Endothelial cell of umbilical vein (primary cell): Measurements from ENCODE around the gene ZMPSTE24. TPM values are rescaled to one million over a fixed set of nuclear protein-coding genes. Genes with fewer than 3 reads are reported as not detected.

Experiments used
- BruUV-seq: library from RNA; stranded (reverse); fragments of 400-500 nt; replicated peaks from 2 replicates; lab custom pipeline; 2021; lab: Mats Ljungman, UMichigan
- CTCF ChIA-PET: fragments of 300-600, 350-600 bp; sonication (Branson Sonifier 250); formaldehyde crosslinking; loops from one replicate; lab custom pipeline; 2021; ENCODE audit warnings: antibody characterized with exemption, inconsistent platforms; lab: Charles Lee
- POLR2A ChIA-PET: fragments of 300-600, 350-600 bp; sonication (Branson Sonifier 250); formaldehyde crosslinking; loops from one replicate; lab custom pipeline; 2021; ENCODE audit warnings: antibody characterized with exemption, inconsistent platforms; lab: Charles Lee
- DNase-seq: peaks from one replicate; pipeline ENCODE4 v3.0.0-alpha.2; 2011; ENCODE audit warnings: low read depth, low spot score
- FAIRE-seq: peaks from 2 replicates; lab custom pipeline; 2011; peaks lifted over from hg19 to GRCh38; lab: Jason Lieb, UNC
- H2AFZ ChIP-seq: 2 replicates; pipeline ENCODE4 v1.6.0; 2012; ENCODE audit warnings: low read depth, low read length, control low read depth, inconsistent platforms
- H3K27ac ChIP-seq: 2 replicates; pipeline ENCODE4 v1.5.1; 2011; ENCODE audit warnings: low read depth, mild to moderate bottlenecking, control low read depth, low read length, moderate library complexity; ENCODE audit not compliant: insufficient read depth
- H3K27me3 ChIP-seq, 2 experiments: 2 replicates each; pipeline versions ENCODE4 v1.6.0 to v1.6.1; 2011; ENCODE audit warnings: low read length in 2 of 2, mixed read lengths in 1 of 2; ENCODE audit not compliant: control insufficient read depth in 2 of 2, insufficient read depth in 2 of 2
- H3K36me3 ChIP-seq, 2 experiments: 2 replicates in 1 of 2; 3 replicates in 1 of 2; pipeline ENCODE4 v1.5.1; 2011; ENCODE audit warnings: low read length in 2 of 2, mild to moderate bottlenecking in 1 of 2, moderate library complexity in 1 of 2; ENCODE audit not compliant: control insufficient read depth in 2 of 2, insufficient read depth in 2 of 2; ENCODE audit errors: extremely low read depth in 1 of 2
- H3K4me1 ChIP-seq: 3 replicates; pipeline ENCODE4 v1.5.1; 2011; ENCODE audit warnings: mild to moderate bottlenecking, low read length; ENCODE audit not compliant: control insufficient read depth, insufficient read depth; ENCODE audit errors: extremely low read depth
- H3K4me2 ChIP-seq: 2 replicates; pipeline ENCODE4 v1.6.1; 2011; ENCODE audit warnings: low read length, control low read depth, mixed read lengths; ENCODE audit not compliant: insufficient read depth
- H3K4me3 ChIP-seq, 3 experiments: fragments of 200-600 bp in 1 of 3; sonication (generic), shearing (Covaris generic) in 1 of 3; replicated peaks in 1 of 3; 2 replicates each; pipeline ENCODE4 v1.5.1; 2011 to 2016; ENCODE audit warnings: control low read depth in 3 of 3, low read length in 3 of 3, mild to moderate bottlenecking in 2 of 3, inconsistent platforms in 1 of 3, low read depth in 1 of 3, moderate library complexity in 1 of 3; ENCODE audit not compliant: insufficient read depth in 1 of 3
- H3K79me2 ChIP-seq: 2 replicates; pipeline ENCODE4 v1.6.0; 2012; ENCODE audit warnings: low read length, inconsistent platforms; ENCODE audit not compliant: control insufficient read depth, insufficient read depth
- H3K9ac ChIP-seq: replicated peaks from 2 replicates; pipeline ENCODE3; 2011; ENCODE audit warnings: low read length, control low read depth; ENCODE audit not compliant: insufficient read depth; ENCODE audit errors: extremely low read depth
- H3K9me1 ChIP-seq: replicated peaks from 3 replicates; pipeline ENCODE4 v1.6.0; 2011; ENCODE audit warnings: mild to moderate bottlenecking, low read length; ENCODE audit not compliant: control insufficient read depth, insufficient read depth; ENCODE audit errors: extremely low read depth
- H3K9me3 ChIP-seq: replicated peaks from 2 replicates; pipeline ENCODE4 v1.5.1; 2012; ENCODE audit warnings: low read length, inconsistent platforms; ENCODE audit not compliant: control insufficient read depth, insufficient read depth
- H4K20me1 ChIP-seq: replicated peaks from 2 replicates; pipeline ENCODE3; 2011; ENCODE audit warnings: mild to moderate bottlenecking, low read length; ENCODE audit not compliant: control insufficient read depth, insufficient read depth; ENCODE audit errors: extremely low read depth
- CTCF ChIP-seq, 2 donors: IDR thresholded peaks; 1 replicate in 1 of 2; 2 replicates in 1 of 2; pipeline ENCODE4 v1.5.1; 2011; ENCODE audit warnings: low read length in 2 of 2, mild to moderate bottlenecking in 2 of 2, moderate library complexity in 2 of 2, control low read depth in 1 of 2, inconsistent platforms in 1 of 2, low read depth in 1 of 2; ENCODE audit not compliant: insufficient read depth in 1 of 2; ENCODE audit errors: extremely low read depth in 1 of 2
- EZH2 ChIP-seq: IDR thresholded peaks from 2 replicates; pipeline ENCODE4 v1.6.1; 2012; ENCODE audit warnings: borderline replicate concordance, low read depth, mild to moderate bottlenecking, moderate library complexity, low read length, inconsistent platforms; ENCODE audit not compliant: severe bottlenecking
- FOS ChIP-seq: IDR thresholded peaks from 2 replicates; pipeline ENCODE4 v1.6.1; 2011; ENCODE audit warnings: mild to moderate bottlenecking, low read length, moderate library complexity, borderline replicate concordance; ENCODE audit not compliant: insufficient read depth
- GATA2 ChIP-seq: IDR thresholded peaks from 2 replicates; pipeline ENCODE4 v1.7.0; 2011; ENCODE audit warnings: low read depth, mild to moderate bottlenecking, moderate library complexity, mixed read lengths, low read length; ENCODE audit not compliant: insufficient read length, insufficient read depth
- JUN ChIP-seq: IDR thresholded peaks from 2 replicates; pipeline ENCODE4 v1.6.1; 2011; ENCODE audit warnings: borderline replicate concordance, low read depth; ENCODE audit not compliant: insufficient read length, insufficient read depth
- MAX ChIP-seq: IDR thresholded peaks from 2 replicates; pipeline ENCODE4 v1.6.1; 2011; ENCODE audit not compliant: insufficient read depth, insufficient read length
- MYC ChIP-seq: IDR thresholded peaks from one replicate; pipeline ENCODE4 v1.6.1; 2011; ENCODE audit warnings: mild to moderate bottlenecking, low read depth, low read length
- POLR2A ChIP-seq: IDR thresholded peaks from 2 replicates; pipeline ENCODE4 v1.6.1; 2012; ENCODE audit warnings: low read depth, mild to moderate bottlenecking, control low read depth, low read length
- POLR2AphosphoS5 ChIP-seq: IDR thresholded peaks from 2 replicates; pipeline ENCODE4 v1.6.1; 2012; ENCODE audit warnings: low read depth, mild to moderate bottlenecking, control low read depth, low read length, moderate library complexity; ENCODE audit not compliant: insufficient read depth
- dilution Hi-C: fragments of 300-500 bp; cut with MboI; formaldehyde crosslinking; loops from one replicate; pipeline ENCODE4 v1.15.0; 2019; ENCODE audit warnings: low sequenced_read_pairs; ENCODE audit not compliant: extremely low pct_ligation_motif_present
- intact Hi-C: fragments of 100-400 bp; cut with micrococcal nuclease; formaldehyde crosslinking; loops from one replicate; pipeline ENCODE4 v1.10.0; 2022
- polyA plus RNA-seq, 4 experiments: library from polyadenylated mRNA; depleted of rRNA in 3 of 4; stranded (reverse) in 3 of 4; unstranded in 1 of 4; fragments of >200 nt; gene quantifications; 2 replicates each; pipeline versions ENCODE4 v1.2.1 to v1.2.3, GENCODE V29; 2011 to 2012; ENCODE audit warnings: missing spikeins in 1 of 4
- total RNA-seq: library from RNA; stranded (reverse); gene quantifications from 2 replicates; pipeline ENCODE4 v1.2.3, GENCODE V29; 2021

Gene ZMPSTE24
- total and polyA plus RNA-seq, 2 donors (not counting 3 experiments of a cell fraction or from before 2014, with no cell fraction given): 16.9 to 44.7 TPM

- no peak for FAIRE-seq
- Histone ChIP-seq H3K4me2 (no peak overlapping the region), H3K79me2 (peaks cover 1% of the 10 kb centered on the region), H3K9me1 (no peaks in the 10 kb centered on the region), H3K9ac (no peak overlapping the region), H3K4me1 (no peaks in the 10 kb centered on the region), H3K4me3 (no peak overlapping the region), H2AFZ (no peak overlapping the region), H3K9me3 (no peaks in the 10 kb centered on the region), H3K27ac (no peak overlapping the region), H3K27me3 (no peaks in the 10 kb centered on the region), H4K20me1 (no peaks in the 10 kb centered on the region), H3K36me3 (peaks cover 17 to 22% of the 10 kb centered on the region in 2 experiments)
- no TSS peak for BruUV-seq
- intact Hi-C loops: no loop called here
- dilution Hi-C loops: no loop called here
- no peak for TF ChIP-seq CTCF (IDR thresholded peaks at IDR 0.05; ENCODE audit: extremely low read depth in 1 of 2, insufficient read depth in 1 of 2, low read depth in 1 of 2, low read length in 2 of 2)
- TF ChIP-seq POLR2A: no peak
- TF ChIP-seq JUN: no peak
- no peak for TF ChIP-seq FOS
- TF ChIP-seq EZH2: no peak
- no peak for TF ChIP-seq MYC
- TF ChIP-seq MAX: no peak
- no peak for TF ChIP-seq POLR2AphosphoS5
- no peak for TF ChIP-seq GATA2
- no peak for DNase-seq
- ChIA-PET POLR2A (interaction anchor here (0.7 kb wide), 1 partner anchor 183 kb away, joined by 3 read pairs; no protein-coding TSS in a partner anchor), CTCF (interaction anchor here (0.6 to 1.9 kb wide), 5 partner anchors 65 to 1611 kb away, joined by 3 to 6 read pairs (median 4); no protein-coding TSS in a partner anchor)
Observed at GRCh38 chr1:40273547-40274166, 15.6 kb downstream of the ZMPSTE24 start.
